K562 (cell line): ENCODE results near the gene PPP1R14C. TPM values are rescaled to one million over a fixed set of nuclear protein-coding genes. Genes with fewer than 3 reads are reported as not detected.

ENCODE experiments used
- CBFB ChIP-seq: sonication (generic); formaldehyde crosslinking; IDR thresholded peaks from 2 replicates; pipeline ENCODE4 v1.4.0; 2020; ENCODE audit warnings: mild to moderate bottlenecking, missing genetic modification reagents
- CTBP1 ChIP-seq: fragments of 450-650 bp; IDR thresholded peaks from 2 replicates; pipeline ENCODE4 v1.6.1; 2016; ENCODE audit warnings: borderline replicate concordance
- FUS ChIP-seq: fragments of 200-400 bp; formaldehyde crosslinking; optimal IDR thresholded peaks from 2 replicates; pipeline ENCODE3; 2017; ENCODE audit warnings: low read depth, low read length
- IRF1 ChIP-seq: sonication (generic); formaldehyde crosslinking; IDR thresholded peaks from 2 replicates; pipeline ENCODE4 v1.8.0; 2022; ENCODE audit warnings: missing genetic modification reagents, mild to moderate bottlenecking, borderline replicate concordance
- MAX ChIP-seq: sonication (generic); formaldehyde crosslinking; IDR thresholded peaks from 2 replicates; pipeline ENCODE4 v1.9.0; 2022; ENCODE audit warnings: mild to moderate bottlenecking, missing genetic modification reagents
- MGA ChIP-seq: fragments of 450-650 bp; IDR thresholded peaks from 2 replicates; pipeline ENCODE4 v1.6.1; 2016; ENCODE audit warnings: mild to moderate bottlenecking, moderate library complexity
- MYC ChIP-seq, 2 experiments: fragments of 250-450 bp in 1 of 2; sonication (Bioruptor Pico) in 1 of 2; IDR thresholded peaks; 2 replicates each; pipeline versions ENCODE4 v1.5.1 to v1.6.1; 2012 to 2021; ENCODE audit warnings: low read depth in 2 of 2, borderline replicate concordance in 1 of 2, improper control_type of control experiment in 1 of 2, low read length in 1 of 2, mild to moderate bottlenecking in 1 of 2, moderate library complexity in 1 of 2
- PHTF2 ChIP-seq: fragments of 250-450 bp; sonication (Bioruptor Pico); IDR thresholded peaks from 2 replicates; pipeline ENCODE4 v1.5.0; 2021; ENCODE audit warnings: mild to moderate bottlenecking
- SMAD3 ChIP-seq: fragments of 450-650 bp; formaldehyde crosslinking; conservative IDR thresholded peaks from 2 replicates; pipeline ENCODE4 v1.4.0; 2020; ENCODE audit warnings: mild to moderate bottlenecking
- SNIP1 ChIP-seq: fragments of 450-650 bp; IDR thresholded peaks from 2 replicates; pipeline ENCODE4 v1.7.1; 2017; ENCODE audit warnings: low read depth, mild to moderate bottlenecking
- THRAP3 ChIP-seq: fragments of 450-650 bp; IDR thresholded peaks from 2 replicates; pipeline ENCODE4 v1.6.1; 2016; ENCODE audit warnings: mild to moderate bottlenecking, inconsistent platforms, borderline replicate concordance
- TRIM28 ChIP-seq: fragments of 450-650 bp; IDR thresholded peaks from 2 replicates; pipeline ENCODE4 v1.6.1; 2017
- ZNF121 ChIP-seq: sonication (generic); formaldehyde crosslinking; conservative IDR thresholded peaks from 2 replicates; pipeline ENCODE4 v1.8.0; 2022; ENCODE audit warnings: missing genetic modification reagents
- ZNF274 ChIP-seq: IDR thresholded peaks from 2 replicates; pipeline ENCODE4 v1.6.1; 2011; ENCODE audit warnings: low read depth, mild to moderate bottlenecking, low read length, moderate library complexity, borderline replicate concordance
- ZNF561 ChIP-seq: fragments of 450-650 bp; formaldehyde crosslinking; conservative IDR thresholded peaks from 2 replicates; pipeline ENCODE4 v1.4.0; 2020; ENCODE audit warnings: mild to moderate bottlenecking, moderate library complexity
- ZNF644 ChIP-seq: fragments of 200-800 bp; sonication (Bioruptor generic); IDR thresholded peaks from 2 replicates; pipeline ENCODE4 v1.6.1; 2016; ENCODE audit warnings: low read depth, missing genetic modification characterization, missing compliant biosample characterization
- polyA plus RNA-seq, 8 experiments: library from polyadenylated mRNA; depleted of rRNA in 4 of 8; stranded (reverse) in 5 of 8; unstranded in 3 of 8; fragments of >200 nt; fragmentation: Nextera tagmentation in 2 of 8; fragmentation: Illumina TruSeq in 1 of 8; extraction: Ambion mirVana in 2 of 8; extraction: Trizol in 1 of 8; gene quantifications; 2 replicates each; pipeline versions ENCODE4 v1.2.1 to v1.2.3, GENCODE V29; 2011 to 2014; ENCODE audit warnings: inconsistent platforms in 1 of 8, missing spikeins in 1 of 8
- total RNA-seq, 7 experiments: library from RNA; depleted of rRNA in 6 of 7; stranded (reverse); fragments of >200 nt in 6 of 7; fragmentation: Illumina TruSeq in 2 of 7; extraction: Trizol in 2 of 7; gene quantifications; 2 replicates each; pipeline versions ENCODE4 v1.2.1 to v1.2.3, GENCODE V29; 2011 to 2021; ENCODE audit warnings: low replicate concordance in 1 of 7

Gene PPP1R14C
- total and polyA plus RNA-seq, 9 of the 15 experiments (the other 6 are each of a cell fraction or from before 2014, with no cell fraction given) = 4.5 to 16.6 (median 11.9) TPM

GRCh38 chr6:150143516-150144293 is 861 bp downstream of the PPP1R14C start (continued):
- TF ChIP-seq PHTF2 (CRISPR knock-in tag) = no peak
- no peak for TF ChIP-seq THRAP3
- TF ChIP-seq MYC (IDR thresholded peaks at IDR 0.05; ENCODE audit: low read depth, low read length) = no peak
- no peak for TF ChIP-seq MYC (CRISPR knock-in tag; IDR thresholded peaks at IDR 0.05; ENCODE audit: borderline replicate concordance, low read depth)
- TF ChIP-seq MAX (CRISPR knock-in tag) = no peak; the same call in 1 of the 2 replicates
- TF ChIP-seq ZNF561 (CRISPR knock-in tag) = no peak
- TF ChIP-seq SMAD3 (CRISPR knock-in tag) = no peak
- no peak for TF ChIP-seq FUS
- TF ChIP-seq CTBP1 = no peak
- no peak for TF ChIP-seq TRIM28
- TF ChIP-seq IRF1 = no peak
- TF ChIP-seq ZNF121 (CRISPR knock-in tag) = no peak
- TF ChIP-seq ZNF644 = no peak
- TF ChIP-seq ZNF274 = no peak
- TF ChIP-seq SNIP1 = no peak
- no peak for TF ChIP-seq MGA
- no peak for TF ChIP-seq CBFB
